GM12875 (cell line): ENCODE measurements around the gene BABAM2.
"Not testable (repeated sequence)": the region's sequence is repeated elsewhere in the genome, so short reads cannot be mapped to it uniquely, and the experiment has no call there.

Experiments used
- H3K4me3 ChIP-seq: one replicate; pipeline ENCODE4 v1.5.1; 2011; ENCODE audit warnings: low read depth, low read length, control low read depth
- CTCF ChIP-seq: IDR thresholded peaks from 2 replicates; pipeline ENCODE4 v1.5.1; 2011; ENCODE audit warnings: low read depth, mild to moderate bottlenecking, control low read depth, inconsistent platforms, low read length, moderate library complexity, borderline replicate concordance; ENCODE audit not compliant: insufficient read depth

BABAM2 gene

GRCh38 chr2:28326881-28327505 lies 436.5 kb downstream of the BABAM2 start:
- no peak overlapping the region for H3K4me3 ChIP-seq
- TF ChIP-seq CTCF: no peak

GRCh38 chr2:28327581-28327955 lies 437.0 kb downstream of the BABAM2 start:
- H3K4me3 ChIP-seq: no peak overlapping the region
- no peak for TF ChIP-seq CTCF

GRCh38 chr2:28327956-28328922 lies 437.7 kb downstream of the BABAM2 start:
- TF ChIP-seq CTCF: no peak
- no peak overlapping the region for H3K4me3 ChIP-seq

- no peak overlapping the region for H3K4me3 ChIP-seq
- no peak for TF ChIP-seq CTCF
These were observed 438.7 kb downstream of the BABAM2 start for GRCh38 chr2:28329184-28329583.

- H3K4me3 ChIP-seq: not testable (repeated sequence)
These were observed 440.2 kb downstream of the BABAM2 start for GRCh38 chr2:28330722-28331121.

GRCh38 chr2:28331797-28332196 lies 441.3 kb downstream of the BABAM2 start:
- not testable (repeated sequence) for H3K4me3 ChIP-seq

GRCh38 chr2:28332696-28333095 lies 442.2 kb downstream of the BABAM2 start:
- TF ChIP-seq CTCF: no peak
- no peak overlapping the region for H3K4me3 ChIP-seq
